Measurements from ENCODE around the gene CSNK2A2.

DNA sequence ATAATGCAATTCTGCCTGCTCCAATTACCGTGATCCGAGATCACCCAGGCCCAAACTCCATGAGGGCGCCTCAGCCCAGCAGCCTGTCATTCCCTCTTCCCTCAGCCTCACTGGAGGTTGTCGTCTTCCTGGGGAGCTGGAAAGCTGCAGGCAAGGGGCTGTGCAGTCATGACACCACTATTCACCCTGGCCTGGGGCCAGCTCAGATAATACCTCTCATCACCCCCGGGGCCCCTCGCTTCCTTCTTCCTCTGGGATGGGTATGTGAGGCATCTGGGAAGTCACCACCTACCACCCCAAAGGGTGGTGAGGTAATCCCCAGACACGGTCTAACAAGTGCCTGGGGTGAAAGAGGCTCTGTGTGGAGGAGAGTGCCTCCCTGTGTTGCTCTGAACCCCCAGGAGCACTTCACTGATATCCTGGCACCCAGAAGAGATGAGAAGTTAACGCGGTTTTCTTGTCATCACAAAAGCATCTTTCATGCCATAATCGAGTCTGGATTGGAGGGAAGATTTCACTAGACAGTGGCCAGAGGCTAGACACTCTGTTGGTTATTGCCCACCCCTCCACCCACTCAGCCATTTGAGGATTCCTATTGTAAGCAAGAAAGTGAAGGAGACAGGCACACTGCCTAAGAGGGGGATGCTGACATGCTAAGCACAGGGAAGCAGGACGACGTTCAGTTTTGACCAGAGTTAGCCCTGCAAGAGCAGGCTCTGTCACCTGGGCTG is 87.2 kb downstream of the CSNK2A2 start:
- TF ChIP-seq EZH2 (IDR thresholded peaks at IDR 0.05) (no peak), POLR2AphosphoS5 (IDR thresholded peaks at IDR 0.05; ENCODE audit: borderline replicate concordance, low read depth, low read length) (no peak), FOXP2 (optimal IDR thresholded peaks at IDR 0.05; ENCODE audit: control extremely low read depth, extremely low read length, insufficient read depth) (no peak)
